ENCODE measurements around the gene C11orf54.
A peak's percentile ranks its signal among the peaks of the same experiment; 100 is the strongest.
"Not testable (repeated sequence)": the region's sequence is repeated elsewhere in the genome, so short reads cannot be mapped to it uniquely, and the experiment has no call there.

C11orf54 gene

GRCh38 chr11:93766504-93766903 lies 25.0 kb downstream of the C11orf54 start:
- no peak for DNase-seq (ENCODE audit: low spot score)

DNA sequence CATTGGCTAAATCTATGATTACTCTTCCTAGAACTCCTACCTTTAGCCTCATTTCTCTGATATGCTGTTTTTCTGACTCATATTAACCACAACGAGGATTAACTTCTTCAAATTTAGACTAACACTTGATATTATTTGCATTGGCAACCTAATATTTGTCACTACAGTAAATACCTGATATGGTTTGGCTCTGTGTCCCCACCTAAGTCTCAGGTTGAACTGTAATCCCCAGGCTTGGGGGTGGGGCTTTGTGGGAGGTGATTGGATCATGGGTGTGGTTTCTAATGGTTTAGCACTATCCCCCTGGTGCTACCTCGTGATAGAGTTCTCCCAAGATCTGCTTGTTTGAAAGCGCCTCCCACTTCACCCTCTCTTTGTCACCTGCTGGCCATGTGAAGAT lies 25.5 kb downstream of the C11orf54 start:
- DNase-seq (ENCODE audit: low spot score), result no peak

DNA sequence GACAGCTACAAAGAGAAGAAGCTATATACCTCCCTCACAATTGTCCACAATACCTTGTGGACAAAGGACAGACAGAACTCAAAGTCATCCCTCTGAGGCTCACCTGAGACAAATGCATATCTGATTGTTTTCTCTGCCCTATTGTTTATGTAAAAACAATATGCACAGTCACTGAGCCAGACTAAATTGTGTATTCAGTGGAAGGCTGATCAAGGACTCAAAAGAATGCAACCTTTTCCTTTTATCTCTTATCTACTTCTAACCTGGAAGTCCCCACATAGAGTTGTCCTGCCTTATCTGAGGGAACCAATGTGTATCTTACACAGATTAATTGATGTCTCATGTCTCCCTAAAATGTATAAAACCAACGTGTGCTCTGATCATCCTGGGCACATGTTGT lies 28.7 kb downstream of the C11orf54 start:
- no peak for DNase-seq (ENCODE audit: low spot score)

GRCh38 chr11:93772123-93772522 lies 30.7 kb downstream of the C11orf54 start:
- DNase-seq (ENCODE audit: low spot score), result no peak

DNA sequence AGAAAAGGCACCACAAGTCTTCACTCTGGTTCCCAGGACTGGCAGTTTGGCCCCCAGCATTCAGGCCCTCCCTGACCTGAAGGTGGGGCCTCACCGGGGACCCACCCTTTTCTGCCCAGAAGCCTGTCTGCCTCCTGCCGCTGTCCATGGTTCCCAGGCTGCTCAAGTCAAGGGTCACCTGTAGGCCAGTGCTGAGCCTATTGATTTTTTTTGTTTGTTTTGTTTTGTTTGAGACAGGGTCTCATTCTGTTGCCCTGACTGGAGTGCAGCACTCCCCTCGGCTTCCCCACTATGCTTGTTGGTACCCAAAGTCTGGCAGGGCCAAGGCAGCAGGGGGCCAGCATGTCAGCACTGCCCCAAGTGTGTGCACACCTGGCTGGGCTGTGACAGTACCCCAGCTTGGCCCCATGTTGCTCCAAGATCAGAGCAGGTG lies 31.6 kb downstream of the C11orf54 start:
- DNase-seq (ENCODE audit: low spot score), result no peak

DNA sequence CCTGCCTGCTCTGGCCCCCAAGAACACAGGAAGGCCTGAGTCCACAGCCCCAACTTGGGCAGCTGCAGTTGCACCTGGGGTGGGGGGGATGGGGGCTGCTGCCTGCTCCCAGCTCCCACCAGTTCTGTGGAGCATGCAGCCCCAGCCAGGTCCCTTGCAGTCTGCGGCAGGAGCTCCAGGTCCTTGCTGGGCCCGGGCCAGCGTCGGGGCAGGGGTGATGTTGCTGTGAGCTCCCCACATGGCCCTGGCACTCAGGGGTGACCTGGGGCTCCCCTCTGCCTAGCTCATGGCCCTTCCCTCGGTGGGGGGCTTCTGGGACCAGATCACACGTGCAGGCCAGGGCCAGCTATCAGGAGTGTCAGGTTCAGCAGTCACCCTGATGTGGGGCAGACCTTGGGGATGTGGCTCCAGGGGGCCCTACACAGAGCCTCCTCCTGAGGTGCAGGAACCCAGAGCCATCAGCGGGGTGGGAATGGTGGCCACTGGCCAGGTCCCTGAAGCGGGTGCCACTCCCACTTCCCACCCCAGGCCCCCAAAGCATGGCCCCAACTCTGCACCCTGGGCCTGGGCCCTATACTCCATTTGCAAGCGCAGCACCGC lies 32.2 kb downstream of the C11orf54 start:
- no peak for DNase-seq (ENCODE audit: low spot score)

DNA sequence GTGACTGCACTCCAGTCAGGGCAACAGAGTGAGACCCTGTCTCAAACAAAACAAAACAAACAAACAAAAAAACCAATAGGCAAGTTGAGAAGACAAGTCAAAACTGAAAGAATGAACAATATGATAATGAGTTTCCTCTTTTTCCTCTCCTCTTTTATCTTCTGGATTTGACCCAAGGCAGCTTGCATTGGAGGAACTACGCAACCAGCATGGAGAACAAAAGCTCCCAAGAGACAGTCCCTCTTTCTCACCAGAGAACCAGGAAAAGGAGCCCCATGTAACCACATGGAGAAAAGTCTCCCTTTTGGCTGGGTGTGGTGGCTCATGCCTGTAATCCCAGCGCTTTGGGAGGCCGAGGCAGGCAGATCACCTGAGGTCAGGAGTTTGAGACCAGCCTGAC lies 33.1 kb downstream of the C11orf54 start:
- DNase-seq (ENCODE audit: low spot score), result not testable (repeated sequence)

DNA sequence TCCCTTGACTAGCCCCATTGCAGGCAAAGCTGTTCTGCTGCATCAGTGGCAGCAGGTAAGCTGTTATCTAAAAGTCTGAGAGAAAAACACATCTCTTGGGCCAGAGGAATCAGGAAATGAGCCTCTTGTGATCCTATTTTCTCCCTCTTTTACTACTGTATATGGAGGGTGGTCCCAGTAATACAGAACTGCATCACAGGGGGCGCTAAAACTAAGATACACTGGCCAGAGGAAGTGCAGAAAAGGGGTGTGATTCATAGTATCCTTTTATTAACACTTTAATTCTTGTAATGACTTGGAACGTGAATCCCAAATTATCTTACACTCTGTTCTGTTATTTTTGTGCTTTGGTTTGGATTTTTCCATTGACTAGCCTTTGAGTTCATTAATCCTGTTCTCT lies 33.8 kb downstream of the C11orf54 start:
- peak; percentile 16 for DNase-seq (ENCODE audit: low spot score)

DNA sequence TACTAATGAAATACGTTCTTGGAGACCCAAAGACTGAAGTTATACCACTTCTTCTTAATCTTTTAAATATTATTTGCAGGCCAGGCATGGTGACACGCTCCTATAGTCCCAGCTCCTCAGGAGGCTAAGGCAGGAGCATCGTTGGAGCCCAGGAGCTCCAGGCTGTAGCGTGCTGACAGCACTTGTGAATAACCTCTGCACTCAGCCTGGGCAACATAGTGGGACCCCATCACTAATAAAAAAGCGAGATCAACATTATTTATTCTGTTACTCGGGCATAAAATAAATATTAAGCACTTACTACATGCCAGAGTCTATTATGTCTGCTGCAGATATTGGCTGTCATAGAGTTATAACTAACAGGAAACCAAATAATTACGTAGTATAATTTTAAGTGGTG lies 41.9 kb downstream of the C11orf54 start:
- no peak for DNase-seq (ENCODE audit: low spot score)

DNA sequence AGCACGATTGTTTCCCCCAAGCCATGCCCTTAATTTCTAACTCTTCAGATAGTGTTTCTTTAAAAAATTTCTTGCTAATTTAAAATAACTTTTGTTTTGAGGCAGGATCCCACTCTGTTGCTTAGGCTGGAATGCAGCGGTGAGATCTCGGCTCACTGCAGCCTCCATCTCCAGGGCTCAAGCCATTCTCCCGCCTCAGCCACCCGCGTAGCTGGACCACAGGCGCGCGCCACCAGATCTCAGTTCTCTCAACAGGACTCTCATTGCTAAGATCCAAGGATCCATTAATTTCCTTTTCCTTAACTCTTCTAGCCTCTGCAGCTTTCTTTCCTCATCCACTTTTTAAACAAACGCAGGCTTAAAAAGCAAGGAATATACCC lies 42.3 kb downstream of the C11orf54 start:
- DNase-seq (ENCODE audit: low spot score), result no peak

DNA sequence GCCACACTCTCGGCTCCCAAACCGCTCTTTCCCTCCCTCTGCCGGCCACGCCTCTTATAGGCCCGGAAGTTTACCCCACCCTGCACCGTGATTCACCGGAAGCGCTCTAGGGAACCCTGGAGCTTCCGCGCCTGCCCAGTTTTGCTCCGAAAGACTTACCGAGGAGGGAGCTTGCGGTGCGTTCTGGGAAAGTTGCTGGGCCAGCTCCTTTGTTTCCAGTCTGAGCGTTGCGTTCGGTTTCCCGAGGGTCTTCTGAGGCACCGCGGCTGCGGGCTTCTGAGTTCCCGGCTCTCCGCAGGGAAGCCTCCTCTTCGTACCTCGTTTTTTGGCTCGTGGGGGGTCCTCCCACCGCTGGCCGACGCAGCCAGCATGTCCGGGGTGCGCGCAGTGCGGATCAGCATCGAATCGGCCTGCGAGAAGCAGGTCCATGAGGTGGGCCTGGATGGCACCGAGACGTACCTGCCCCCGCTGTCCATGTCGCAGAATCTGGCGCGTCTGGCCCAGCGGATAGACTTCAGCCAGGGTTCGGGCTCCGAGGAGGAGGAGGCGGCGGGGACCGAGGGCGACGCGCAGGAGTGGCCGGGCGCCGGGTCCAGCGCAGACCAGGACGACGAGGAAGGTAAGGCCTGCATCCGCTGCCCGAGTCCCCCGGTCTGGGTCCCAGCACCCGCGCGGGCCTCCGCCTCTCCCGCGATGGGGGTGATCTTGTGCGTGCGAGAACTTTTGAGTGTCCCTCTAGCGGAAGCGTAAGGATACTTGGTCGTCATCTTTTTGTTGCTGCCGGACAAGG lies 42.9 kb downstream of the C11orf54 start, which contains the start of gene MED17:
TSS of gene MED17 (plus strand) at position 138 of the 790 bp plus-strand sequence. CDS start at position 370, 232 bp downstream.
- DNase-seq (ENCODE audit: low spot score), result peak; percentile 91

DNA sequence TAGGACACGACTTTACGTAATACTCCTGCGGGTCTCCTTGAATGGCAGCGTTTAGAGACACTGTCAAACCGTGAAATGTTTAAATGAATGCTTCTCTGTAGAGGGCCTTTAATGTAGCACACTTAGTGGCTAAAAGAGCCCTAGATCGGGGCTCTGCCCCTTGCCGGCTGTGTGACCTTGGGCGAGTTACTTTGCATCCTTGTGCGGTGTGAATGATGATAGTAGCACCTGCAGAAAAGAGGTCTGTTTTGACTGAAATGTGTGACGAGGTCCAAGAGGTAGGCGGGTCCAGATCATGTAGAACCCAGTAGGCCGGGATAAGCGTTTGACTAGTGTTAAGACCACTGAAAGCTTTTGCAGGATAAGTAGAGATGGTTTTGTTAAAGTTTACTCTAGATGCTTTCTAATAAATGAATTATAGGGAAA lies 43.5 kb downstream of the C11orf54 start:
- no peak for DNase-seq (ENCODE audit: low spot score)

- DNase-seq (ENCODE audit: low spot score), result no peak
These were observed 50.0 kb downstream of the C11orf54 start for GRCh38 chr11:93791493-93791892.

DNA sequence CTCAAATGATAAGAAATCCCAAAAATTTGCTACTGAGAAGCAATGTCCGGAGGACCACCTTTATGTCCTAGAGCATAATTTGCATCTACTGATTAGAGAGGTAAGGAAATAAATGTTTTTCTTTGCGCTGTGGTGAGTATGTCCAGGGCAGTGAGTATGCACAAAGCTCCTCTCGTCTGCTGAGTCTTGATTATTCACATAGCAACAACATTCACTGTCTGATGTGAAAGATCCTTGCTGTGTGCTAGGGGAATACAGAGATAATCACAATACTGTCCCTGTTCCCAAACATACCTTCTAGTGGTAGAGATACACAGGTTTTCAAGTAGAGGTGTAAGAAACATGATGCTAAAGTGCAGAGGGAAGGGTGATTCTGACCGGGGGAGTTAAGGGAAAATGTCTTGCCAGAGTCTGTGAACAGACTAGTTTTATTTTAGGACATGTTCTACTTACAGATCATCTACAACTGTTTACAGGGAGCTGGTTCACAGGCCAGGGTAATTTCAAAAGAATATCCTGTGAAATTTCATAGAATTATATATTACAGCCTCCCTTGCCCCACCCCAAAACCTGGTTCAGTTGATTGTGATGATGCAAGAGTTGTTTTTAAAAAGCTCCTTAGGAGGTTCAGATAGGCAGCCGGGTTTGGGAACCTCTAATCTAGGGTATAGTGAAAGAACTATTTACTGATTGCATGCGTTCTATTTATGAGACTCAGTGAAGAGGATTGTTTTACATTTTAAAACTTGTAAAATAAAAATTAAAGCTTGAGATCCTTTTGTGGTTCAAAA lies 55.2 kb downstream of the C11orf54 start:
- DNase-seq (ENCODE audit: low spot score), result peak; percentile 73

DNA sequence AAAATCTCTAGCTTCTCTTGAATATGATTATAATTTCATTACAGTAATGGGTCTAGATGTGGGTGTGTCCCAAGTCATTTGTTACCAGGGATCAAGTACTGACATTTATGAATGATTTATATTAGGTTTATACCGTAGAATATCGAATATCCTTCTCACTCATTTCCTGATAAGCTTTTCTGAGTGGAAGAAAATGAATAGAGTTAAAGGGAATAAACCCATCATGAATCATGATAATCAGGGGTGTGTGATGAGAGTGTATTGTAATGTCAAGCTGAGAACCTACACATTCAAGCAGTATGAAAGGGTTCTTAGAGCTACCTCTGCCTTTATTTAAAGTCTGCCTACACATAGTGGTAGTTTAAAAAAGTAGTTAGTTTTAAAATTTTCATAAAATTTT lies 59.9 kb downstream of the C11orf54 start:
- DNase-seq (ENCODE audit: low spot score), result no peak

DNA sequence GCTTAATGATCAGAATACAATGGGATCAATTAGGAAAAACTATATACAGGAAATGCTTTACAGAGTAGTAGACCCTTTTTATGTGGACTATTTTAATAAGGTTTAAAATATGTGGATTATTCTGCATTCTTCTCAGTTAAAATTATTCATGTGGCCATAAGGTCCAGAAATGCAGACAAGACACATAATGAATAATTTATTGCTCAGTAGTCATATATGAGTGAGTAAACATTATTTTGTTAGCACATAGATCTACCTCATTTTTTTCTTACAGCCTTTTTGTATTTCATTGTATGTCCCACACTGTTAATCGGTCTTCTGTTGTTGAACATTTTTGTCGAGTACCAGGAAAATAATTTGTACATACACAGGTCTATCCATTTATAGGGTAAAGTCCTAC lies 63.4 kb downstream of the C11orf54 start:
- no peak for DNase-seq (ENCODE audit: low spot score)

DNA sequence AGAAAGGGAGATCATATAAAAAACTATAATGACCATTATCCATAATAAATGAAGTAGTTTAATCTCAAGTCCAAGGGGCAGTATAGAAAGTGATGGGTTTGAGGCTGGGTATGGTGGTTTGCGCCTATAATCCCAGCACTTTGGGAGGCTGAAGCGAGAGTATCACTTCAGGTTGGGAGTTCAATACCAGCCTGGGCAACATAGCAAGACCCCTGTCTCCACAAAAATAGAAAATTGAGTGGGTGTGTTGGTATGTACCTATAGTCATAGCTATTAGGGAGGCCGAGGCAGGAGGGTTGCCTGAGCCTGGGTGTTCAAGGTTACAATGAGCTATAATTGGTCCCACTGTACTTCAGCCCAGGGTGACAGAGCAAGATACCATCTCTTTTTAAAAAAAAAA lies 66.5 kb downstream of the C11orf54 start:
- no peak for DNase-seq (ENCODE audit: low spot score)

- DNase-seq (ENCODE audit: low spot score), result no peak
These were observed 72.5 kb downstream of the C11orf54 start for GRCh38 chr11:93813974-93814373.
